K562 (cell line): ENCODE measurements around the gene HSPA14. TPM values are rescaled to one million over a fixed set of nuclear protein-coding genes. Genes with fewer than 3 reads are reported as not detected.

Experiments used
- ARID1B ChIP-seq: fragments of 450-650 bp; IDR thresholded peaks from 2 replicates; pipeline ENCODE4 v1.6.1; 2016; ENCODE audit warnings: antibody characterized with exemption, mild to moderate bottlenecking, inconsistent platforms
- C11orf30 ChIP-seq: fragments of 450-650 bp; IDR thresholded peaks from 2 replicates; pipeline ENCODE4 v1.6.1; 2016; ENCODE audit warnings: low read depth, mild to moderate bottlenecking
- ELF4 ChIP-seq: fragments of 450-650 bp; formaldehyde crosslinking; IDR thresholded peaks from 2 replicates; pipeline ENCODE4 v1.4.0; 2022; ENCODE audit warnings: missing genetic modification characterization
- ETV1 ChIP-seq: fragments of 450-650 bp; conservative IDR thresholded peaks from 2 replicates; pipeline ENCODE4 v1.6.1; 2016; ENCODE audit warnings: missing genetic modification characterization, control low read depth, low read depth, missing compliant biosample characterization
- GATA2 ChIP-seq: sonication (generic); formaldehyde crosslinking; IDR thresholded peaks from 2 replicates; pipeline ENCODE4 v1.4.0; 2020; ENCODE audit warnings: mild to moderate bottlenecking, missing genetic modification reagents
- HOXB6 ChIP-seq: fragments of 250-450 bp; sonication (Bioruptor Pico); IDR thresholded peaks from 2 replicates; pipeline ENCODE4 v1.5.1; 2022; ENCODE audit warnings: mild to moderate bottlenecking, borderline replicate concordance
- MTA3 ChIP-seq: fragments of 450-650 bp; formaldehyde crosslinking; IDR thresholded peaks from 2 replicates; pipeline ENCODE4 v1.6.1; 2017; ENCODE audit warnings: mild to moderate bottlenecking, borderline replicate concordance
- MXI1 ChIP-seq: IDR thresholded peaks from 2 replicates; pipeline ENCODE4 v1.6.1; 2011; ENCODE audit warnings: low read depth, mild to moderate bottlenecking, improper control_type of control experiment, low read length
- PTBP1 ChIP-seq: fragments of 200-400 bp; formaldehyde crosslinking; IDR thresholded peaks from 2 replicates; pipeline ENCODE4 v1.6.1; 2017; ENCODE audit warnings: low read depth, low read length
- RCOR1 ChIP-seq, 2 experiments: IDR thresholded peaks; 2 replicates each; pipeline ENCODE4 v1.6.1; 2012; ENCODE audit warnings: low read depth in 2 of 2, low read length in 2 of 2, borderline replicate concordance in 1 of 2, improper control_type of control experiment in 1 of 2
- RFX1 ChIP-seq: fragments of 450-650 bp; IDR thresholded peaks from 2 replicates; pipeline ENCODE4 v1.6.1; 2016; ENCODE audit warnings: mild to moderate bottlenecking, moderate library complexity
- SOX6 ChIP-seq: fragments of 450-650 bp; IDR thresholded peaks from 2 replicates; pipeline ENCODE4 v1.6.1; 2014; ENCODE audit warnings: mild to moderate bottlenecking
- TAL1 ChIP-seq: fragments of 450-650 bp; IDR thresholded peaks from 2 replicates; pipeline ENCODE4 v1.6.1; 2016; ENCODE audit warnings: mild to moderate bottlenecking
- TEAD4 ChIP-seq, 2 experiments: sonication (generic) in 1 of 2; formaldehyde crosslinking in 1 of 2; IDR thresholded peaks; 2 replicates each; pipeline versions ENCODE4 v1.6.1 to v1.8.0; 2012 to 2022; ENCODE audit warnings: borderline replicate concordance in 1 of 2, inconsistent platforms in 1 of 2, low read length in 1 of 2, mild to moderate bottlenecking in 1 of 2, missing genetic modification reagents in 1 of 2
- ZNF41 ChIP-seq: fragments of 250-450 bp; sonication (Bioruptor Pico); conservative IDR thresholded peaks from 2 replicates; pipeline ENCODE4 v1.4.0; 2020; ENCODE audit warnings: mild to moderate bottlenecking
- polyA plus RNA-seq, 8 experiments: library from polyadenylated mRNA; depleted of rRNA in 4 of 8; stranded (reverse) in 5 of 8; unstranded in 3 of 8; fragments of >200 nt; fragmentation: Nextera tagmentation in 2 of 8; fragmentation: Illumina TruSeq in 1 of 8; extraction: Ambion mirVana in 2 of 8; extraction: Trizol in 1 of 8; gene quantifications; 2 replicates each; pipeline versions ENCODE4 v1.2.1 to v1.2.3, GENCODE V29; 2011 to 2014; ENCODE audit warnings: inconsistent platforms in 1 of 8, missing spikeins in 1 of 8
- total RNA-seq, 7 experiments: library from RNA; depleted of rRNA in 6 of 7; stranded (reverse); fragments of >200 nt in 6 of 7; fragmentation: Illumina TruSeq in 2 of 7; extraction: Trizol in 2 of 7; gene quantifications; 2 replicates each; pipeline versions ENCODE4 v1.2.1 to v1.2.3, GENCODE V29; 2011 to 2021; ENCODE audit warnings: low replicate concordance in 1 of 7
- TF ChIP-seq, protein P1 (sequence below): sonication (generic); formaldehyde crosslinking; IDR thresholded peaks from 2 replicates; pipeline ENCODE4 v1.8.0; 2022; ENCODE audit warnings: mild to moderate bottlenecking, missing genetic modification reagents
- TF ChIP-seq, protein P2 (sequence below): fragments of 450-650 bp; conservative IDR thresholded peaks from 2 replicates; pipeline ENCODE4 v1.6.1; 2016; ENCODE audit warnings: missing genetic modification characterization, low read depth, mild to moderate bottlenecking, control low read depth, missing compliant biosample characterization
- TF ChIP-seq, protein P3 (sequence below): fragments of 250-450 bp; sonication (Bioruptor Pico); IDR thresholded peaks from 2 replicates; pipeline ENCODE4 v1.8.0; 2021; ENCODE audit warnings: borderline replicate concordance, mild to moderate bottlenecking, moderate library complexity; ENCODE audit not compliant: poor library complexity, severe bottlenecking
- TF ChIP-seq, protein P4 (sequence below): fragments of 150-350 bp; conservative IDR thresholded peaks from 2 replicates; pipeline ENCODE4 v1.6.1; 2014; ENCODE audit warnings: low read length
- TF ChIP-seq, protein P5 (sequence below): fragments of 450-650 bp; IDR thresholded peaks from 2 replicates; pipeline ENCODE4 v1.6.1; 2016; ENCODE audit warnings: low read depth, mild to moderate bottlenecking, moderate library complexity
- TF ChIP-seq, protein P6 (sequence below): sonication (generic); formaldehyde crosslinking; IDR thresholded peaks from 2 replicates; pipeline ENCODE4 v1.8.0; 2022; ENCODE audit warnings: missing genetic modification reagents, mild to moderate bottlenecking, borderline replicate concordance

HSPA14 gene
- total and polyA plus RNA-seq, 9 of the 15 experiments (the other 6 are each of a cell fraction or from before 2014, with no cell fraction given) = 41.9 to 75.0 (median 63.2) TPM

DNA sequence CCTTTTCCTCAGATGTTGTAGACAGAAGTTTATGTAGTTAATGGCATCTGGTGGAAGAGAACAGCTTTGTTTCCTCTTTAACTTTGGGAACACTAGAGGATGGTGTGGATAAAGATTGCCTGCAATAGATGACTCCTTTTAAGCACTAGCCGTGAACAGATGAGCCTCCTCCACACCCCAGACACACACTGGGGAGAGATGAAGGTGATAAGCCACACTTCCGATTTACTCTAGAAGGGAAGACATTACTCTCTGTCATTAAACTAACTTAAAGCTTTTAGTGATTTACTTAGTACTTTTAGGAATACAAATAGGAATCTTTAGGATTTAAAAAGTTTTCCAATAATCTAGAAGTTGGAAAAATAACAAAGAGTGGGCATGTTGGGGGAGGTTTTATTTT lies 6.8 kb downstream of the HSPA14 start (continued):
- TF ChIP-seq, protein P1, sequence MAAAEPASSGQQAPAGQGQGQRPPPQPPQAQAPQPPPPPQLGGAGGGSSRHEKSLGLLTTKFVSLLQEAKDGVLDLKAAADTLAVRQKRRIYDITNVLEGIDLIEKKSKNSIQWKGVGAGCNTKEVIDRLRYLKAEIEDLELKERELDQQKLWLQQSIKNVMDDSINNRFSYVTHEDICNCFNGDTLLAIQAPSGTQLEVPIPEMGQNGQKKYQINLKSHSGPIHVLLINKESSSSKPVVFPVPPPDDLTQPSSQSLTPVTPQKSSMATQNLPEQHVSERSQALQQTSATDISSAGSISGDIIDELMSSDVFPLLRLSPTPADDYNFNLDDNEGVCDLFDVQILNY = no peak
- TF ChIP-seq ETV1 = peak; percentile 78
- TF ChIP-seq, protein P2, sequence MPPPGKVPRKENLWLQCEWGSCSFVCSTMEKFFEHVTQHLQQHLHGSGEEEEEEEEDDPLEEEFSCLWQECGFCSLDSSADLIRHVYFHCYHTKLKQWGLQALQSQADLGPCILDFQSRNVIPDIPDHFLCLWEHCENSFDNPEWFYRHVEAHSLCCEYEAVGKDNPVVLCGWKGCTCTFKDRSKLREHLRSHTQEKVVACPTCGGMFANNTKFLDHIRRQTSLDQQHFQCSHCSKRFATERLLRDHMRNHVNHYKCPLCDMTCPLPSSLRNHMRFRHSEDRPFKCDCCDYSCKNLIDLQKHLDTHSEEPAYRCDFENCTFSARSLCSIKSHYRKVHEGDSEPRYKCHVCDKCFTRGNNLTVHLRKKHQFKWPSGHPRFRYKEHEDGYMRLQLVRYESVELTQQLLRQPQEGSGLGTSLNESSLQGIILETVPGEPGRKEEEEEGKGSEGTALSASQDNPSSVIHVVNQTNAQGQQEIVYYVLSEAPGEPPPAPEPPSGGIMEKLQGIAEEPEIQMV (tag) = no peak
- TF ChIP-seq ARID1B = peak; percentile 46; the same call in 1 of the 2 replicates
- TF ChIP-seq, protein P3, sequence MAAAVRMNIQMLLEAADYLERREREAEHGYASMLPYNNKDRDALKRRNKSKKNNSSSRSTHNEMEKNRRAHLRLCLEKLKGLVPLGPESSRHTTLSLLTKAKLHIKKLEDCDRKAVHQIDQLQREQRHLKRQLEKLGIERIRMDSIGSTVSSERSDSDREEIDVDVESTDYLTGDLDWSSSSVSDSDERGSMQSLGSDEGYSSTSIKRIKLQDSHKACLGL (CRISPR knock-in tag) = no peak
- TF ChIP-seq C11orf30 = no peak
- TF ChIP-seq, protein P4, sequence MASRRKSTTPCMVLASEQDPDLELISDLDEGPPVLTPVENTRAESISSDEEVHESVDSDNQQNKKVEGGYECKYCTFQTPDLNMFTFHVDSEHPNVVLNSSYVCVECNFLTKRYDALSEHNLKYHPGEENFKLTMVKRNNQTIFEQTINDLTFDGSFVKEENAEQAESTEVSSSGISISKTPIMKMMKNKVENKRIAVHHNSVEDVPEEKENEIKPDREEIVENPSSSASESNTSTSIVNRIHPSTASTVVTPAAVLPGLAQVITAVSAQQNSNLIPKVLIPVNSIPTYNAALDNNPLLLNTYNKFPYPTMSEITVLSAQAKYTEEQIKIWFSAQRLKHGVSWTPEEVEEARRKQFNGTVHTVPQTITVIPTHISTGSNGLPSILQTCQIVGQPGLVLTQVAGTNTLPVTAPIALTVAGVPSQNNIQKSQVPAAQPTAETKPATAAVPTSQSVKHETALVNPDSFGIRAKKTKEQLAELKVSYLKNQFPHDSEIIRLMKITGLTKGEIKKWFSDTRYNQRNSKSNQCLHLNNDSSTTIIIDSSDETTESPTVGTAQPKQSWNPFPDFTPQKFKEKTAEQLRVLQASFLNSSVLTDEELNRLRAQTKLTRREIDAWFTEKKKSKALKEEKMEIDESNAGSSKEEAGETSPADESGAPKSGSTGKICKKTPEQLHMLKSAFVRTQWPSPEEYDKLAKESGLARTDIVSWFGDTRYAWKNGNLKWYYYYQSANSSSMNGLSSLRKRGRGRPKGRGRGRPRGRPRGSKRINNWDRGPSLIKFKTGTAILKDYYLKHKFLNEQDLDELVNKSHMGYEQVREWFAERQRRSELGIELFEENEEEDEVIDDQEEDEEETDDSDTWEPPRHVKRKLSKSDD = no peak
- no peak for TF ChIP-seq PTBP1
- TF ChIP-seq, protein P5, sequence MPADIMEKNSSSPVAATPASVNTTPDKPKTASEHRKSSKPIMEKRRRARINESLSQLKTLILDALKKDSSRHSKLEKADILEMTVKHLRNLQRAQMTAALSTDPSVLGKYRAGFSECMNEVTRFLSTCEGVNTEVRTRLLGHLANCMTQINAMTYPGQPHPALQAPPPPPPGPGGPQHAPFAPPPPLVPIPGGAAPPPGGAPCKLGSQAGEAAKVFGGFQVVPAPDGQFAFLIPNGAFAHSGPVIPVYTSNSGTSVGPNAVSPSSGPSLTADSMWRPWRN = 0 out of 2 replicates have a peak, but pooled peaks have one; percentile 27
- no peak for TF ChIP-seq ELF4 (CRISPR knock-in tag)
- TF ChIP-seq GATA2 (CRISPR knock-in tag) = peak; percentile 85
- TF ChIP-seq TEAD4 (IDR thresholded peaks at IDR 0.05; ENCODE audit: low read length) = 0 out of 2 replicates have a peak, but pooled peaks have one; percentile 9
- no peak for TF ChIP-seq TEAD4 (CRISPR knock-in tag; IDR thresholded peaks at IDR 0.05; ENCODE audit: borderline replicate concordance)
- TF ChIP-seq MXI1 = no peak
- 0 out of 2 replicates have a peak, but pooled peaks have one; percentile 28 for TF ChIP-seq SOX6
- TF ChIP-seq, protein P6, sequence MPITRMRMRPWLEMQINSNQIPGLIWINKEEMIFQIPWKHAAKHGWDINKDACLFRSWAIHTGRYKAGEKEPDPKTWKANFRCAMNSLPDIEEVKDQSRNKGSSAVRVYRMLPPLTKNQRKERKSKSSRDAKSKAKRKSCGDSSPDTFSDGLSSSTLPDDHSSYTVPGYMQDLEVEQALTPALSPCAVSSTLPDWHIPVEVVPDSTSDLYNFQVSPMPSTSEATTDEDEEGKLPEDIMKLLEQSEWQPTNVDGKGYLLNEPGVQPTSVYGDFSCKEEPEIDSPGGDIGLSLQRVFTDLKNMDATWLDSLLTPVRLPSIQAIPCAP (CRISPR knock-in tag) = no peak
- no peak for TF ChIP-seq RFX1
- 0 out of 2 replicates have a peak, but pooled peaks have one; percentile 26 for TF ChIP-seq MTA3
- TF ChIP-seq RCOR1 (IDR thresholded peaks at IDR 0.05; ENCODE audit: borderline replicate concordance in 1 of 2, low read depth in 2 of 2, low read length in 2 of 2) = peak in 1 of 2 experiments; percentile 78; a peak in 2 of 4 replicates
- no peak for TF ChIP-seq ZNF41 (CRISPR knock-in tag)
- no peak for TF ChIP-seq HOXB6 (CRISPR knock-in tag)
- TF ChIP-seq TAL1 = peak; percentile 17; the same call in 1 of the 2 replicates
